ENCODE results near the gene SNX6. TPM values are rescaled to one million over a fixed set of nuclear protein-coding genes. Genes with fewer than 3 reads are reported as not detected.

The SNX6 gene
- total and polyA plus RNA-seq, 2 experiments from 2014 or later: 110 to 157 TPM

DNA sequence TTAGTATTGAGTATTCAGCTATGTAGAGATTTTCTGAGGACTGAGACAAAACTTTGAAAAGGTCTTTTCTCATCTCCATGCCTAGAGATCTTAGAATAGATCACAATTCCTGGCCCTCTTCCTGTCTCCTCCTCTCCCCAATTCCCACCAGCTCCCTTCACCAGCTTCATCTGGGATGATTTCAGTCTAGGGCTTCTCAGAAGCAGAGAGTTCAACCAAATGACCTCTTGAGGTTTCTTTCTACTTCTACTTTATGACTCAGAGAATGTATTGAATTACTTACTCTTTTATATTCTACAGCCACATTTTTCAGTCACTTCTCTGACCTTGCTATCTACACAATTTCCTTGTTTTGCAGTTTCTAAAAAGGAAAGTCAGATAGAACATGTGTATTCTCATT, 19.4 kb upstream of the SNX6 start (continued):
- TF ChIP-seq, protein P1, sequence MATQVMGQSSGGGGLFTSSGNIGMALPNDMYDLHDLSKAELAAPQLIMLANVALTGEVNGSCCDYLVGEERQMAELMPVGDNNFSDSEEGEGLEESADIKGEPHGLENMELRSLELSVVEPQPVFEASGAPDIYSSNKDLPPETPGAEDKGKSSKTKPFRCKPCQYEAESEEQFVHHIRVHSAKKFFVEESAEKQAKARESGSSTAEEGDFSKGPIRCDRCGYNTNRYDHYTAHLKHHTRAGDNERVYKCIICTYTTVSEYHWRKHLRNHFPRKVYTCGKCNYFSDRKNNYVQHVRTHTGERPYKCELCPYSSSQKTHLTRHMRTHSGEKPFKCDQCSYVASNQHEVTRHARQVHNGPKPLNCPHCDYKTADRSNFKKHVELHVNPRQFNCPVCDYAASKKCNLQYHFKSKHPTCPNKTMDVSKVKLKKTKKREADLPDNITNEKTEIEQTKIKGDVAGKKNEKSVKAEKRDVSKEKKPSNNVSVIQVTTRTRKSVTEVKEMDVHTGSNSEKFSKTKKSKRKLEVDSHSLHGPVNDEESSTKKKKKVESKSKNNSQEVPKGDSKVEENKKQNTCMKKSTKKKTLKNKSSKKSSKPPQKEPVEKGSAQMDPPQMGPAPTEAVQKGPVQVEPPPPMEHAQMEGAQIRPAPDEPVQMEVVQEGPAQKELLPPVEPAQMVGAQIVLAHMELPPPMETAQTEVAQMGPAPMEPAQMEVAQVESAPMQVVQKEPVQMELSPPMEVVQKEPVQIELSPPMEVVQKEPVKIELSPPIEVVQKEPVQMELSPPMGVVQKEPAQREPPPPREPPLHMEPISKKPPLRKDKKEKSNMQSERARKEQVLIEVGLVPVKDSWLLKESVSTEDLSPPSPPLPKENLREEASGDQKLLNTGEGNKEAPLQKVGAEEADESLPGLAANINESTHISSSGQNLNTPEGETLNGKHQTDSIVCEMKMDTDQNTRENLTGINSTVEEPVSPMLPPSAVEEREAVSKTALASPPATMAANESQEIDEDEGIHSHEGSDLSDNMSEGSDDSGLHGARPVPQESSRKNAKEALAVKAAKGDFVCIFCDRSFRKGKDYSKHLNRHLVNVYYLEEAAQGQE (IDR thresholded peaks at IDR 0.05; ENCODE audit: unreplicated experiment): no peak
- no peak for TF ChIP-seq EZH2 (IDR thresholded peaks at IDR 0.05; ENCODE audit: low read depth, unreplicated experiment)
- TF ChIP-seq CREB1 (CRISPR knock-in tag; IDR thresholded peaks at IDR 0.05; ENCODE audit: low read depth): no peak
- TF ChIP-seq, protein P2, sequence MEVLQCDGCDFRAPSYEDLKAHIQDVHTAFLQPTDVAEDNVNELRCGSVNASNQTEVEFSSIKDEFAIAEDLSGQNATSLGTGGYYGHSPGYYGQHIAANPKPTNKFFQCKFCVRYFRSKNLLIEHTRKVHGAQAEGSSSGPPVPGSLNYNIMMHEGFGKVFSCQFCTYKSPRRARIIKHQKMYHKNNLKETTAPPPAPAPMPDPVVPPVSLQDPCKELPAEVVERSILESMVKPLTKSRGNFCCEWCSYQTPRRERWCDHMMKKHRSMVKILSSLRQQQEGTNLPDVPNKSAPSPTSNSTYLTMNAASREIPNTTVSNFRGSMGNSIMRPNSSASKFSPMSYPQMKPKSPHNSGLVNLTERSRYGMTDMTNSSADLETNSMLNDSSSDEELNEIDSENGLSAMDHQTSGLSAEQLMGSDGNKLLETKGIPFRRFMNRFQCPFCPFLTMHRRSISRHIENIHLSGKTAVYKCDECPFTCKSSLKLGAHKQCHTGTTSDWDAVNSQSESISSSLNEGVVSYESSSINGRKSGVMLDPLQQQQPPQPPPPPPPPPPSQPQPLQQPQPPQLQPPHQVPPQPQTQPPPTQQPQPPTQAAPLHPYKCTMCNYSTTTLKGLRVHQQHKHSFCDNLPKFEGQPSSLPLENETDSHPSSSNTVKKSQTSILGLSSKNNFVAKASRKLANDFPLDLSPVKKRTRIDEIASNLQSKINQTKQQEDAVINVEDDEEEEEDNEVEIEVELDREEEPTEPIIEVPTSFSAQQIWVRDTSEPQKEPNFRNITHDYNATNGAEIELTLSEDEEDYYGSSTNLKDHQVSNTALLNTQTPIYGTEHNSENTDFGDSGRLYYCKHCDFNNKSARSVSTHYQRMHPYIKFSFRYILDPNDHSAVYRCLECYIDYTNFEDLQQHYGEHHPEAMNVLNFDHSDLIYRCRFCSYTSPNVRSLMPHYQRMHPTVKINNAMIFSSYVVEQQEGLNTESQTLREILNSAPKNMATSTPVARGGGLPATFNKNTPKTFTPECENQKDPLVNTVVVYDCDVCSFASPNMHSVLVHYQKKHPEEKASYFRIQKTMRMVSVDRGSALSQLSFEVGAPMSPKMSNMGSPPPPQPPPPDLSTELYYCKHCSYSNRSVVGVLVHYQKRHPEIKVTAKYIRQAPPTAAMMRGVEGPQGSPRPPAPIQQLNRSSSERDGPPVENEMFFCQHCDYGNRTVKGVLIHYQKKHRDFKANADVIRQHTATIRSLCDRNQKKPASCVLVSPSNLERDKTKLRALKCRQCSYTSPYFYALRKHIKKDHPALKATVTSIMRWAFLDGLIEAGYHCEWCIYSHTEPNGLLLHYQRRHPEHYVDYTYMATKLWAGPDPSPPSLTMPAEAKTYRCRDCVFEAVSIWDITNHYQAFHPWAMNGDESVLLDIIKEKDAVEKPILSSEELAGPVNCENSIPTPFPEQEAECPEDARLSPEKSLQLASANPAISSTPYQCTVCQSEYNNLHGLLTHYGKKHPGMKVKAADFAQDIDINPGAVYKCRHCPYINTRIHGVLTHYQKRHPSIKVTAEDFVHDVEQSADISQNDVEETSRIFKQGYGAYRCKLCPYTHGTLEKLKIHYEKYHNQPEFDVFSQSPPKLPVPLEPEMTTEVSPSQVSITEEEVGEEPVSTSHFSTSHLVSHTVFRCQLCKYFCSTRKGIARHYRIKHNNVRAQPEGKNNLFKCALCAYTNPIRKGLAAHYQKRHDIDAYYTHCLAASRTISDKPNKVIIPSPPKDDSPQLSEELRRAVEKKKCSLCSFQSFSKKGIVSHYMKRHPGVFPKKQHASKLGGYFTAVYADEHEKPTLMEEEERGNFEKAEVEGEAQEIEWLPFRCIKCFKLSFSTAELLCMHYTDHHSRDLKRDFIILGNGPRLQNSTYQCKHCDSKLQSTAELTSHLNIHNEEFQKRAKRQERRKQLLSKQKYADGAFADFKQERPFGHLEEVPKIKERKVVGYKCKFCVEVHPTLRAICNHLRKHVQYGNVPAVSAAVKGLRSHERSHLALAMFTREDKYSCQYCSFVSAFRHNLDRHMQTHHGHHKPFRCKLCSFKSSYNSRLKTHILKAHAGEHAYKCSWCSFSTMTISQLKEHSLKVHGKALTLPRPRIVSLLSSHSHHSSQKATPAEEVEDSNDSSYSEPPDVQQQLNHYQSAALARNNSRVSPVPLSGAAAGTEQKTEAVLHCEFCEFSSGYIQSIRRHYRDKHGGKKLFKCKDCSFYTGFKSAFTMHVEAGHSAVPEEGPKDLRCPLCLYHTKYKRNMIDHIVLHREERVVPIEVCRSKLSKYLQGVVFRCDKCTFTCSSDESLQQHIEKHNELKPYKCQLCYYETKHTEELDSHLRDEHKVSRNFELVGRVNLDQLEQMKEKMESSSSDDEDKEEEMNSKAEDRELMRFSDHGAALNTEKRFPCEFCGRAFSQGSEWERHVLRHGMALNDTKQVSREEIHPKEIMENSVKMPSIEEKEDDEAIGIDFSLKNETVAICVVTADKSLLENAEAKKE (CRISPR knock-in tag; IDR thresholded peaks at IDR 0.05): no peak

DNA sequence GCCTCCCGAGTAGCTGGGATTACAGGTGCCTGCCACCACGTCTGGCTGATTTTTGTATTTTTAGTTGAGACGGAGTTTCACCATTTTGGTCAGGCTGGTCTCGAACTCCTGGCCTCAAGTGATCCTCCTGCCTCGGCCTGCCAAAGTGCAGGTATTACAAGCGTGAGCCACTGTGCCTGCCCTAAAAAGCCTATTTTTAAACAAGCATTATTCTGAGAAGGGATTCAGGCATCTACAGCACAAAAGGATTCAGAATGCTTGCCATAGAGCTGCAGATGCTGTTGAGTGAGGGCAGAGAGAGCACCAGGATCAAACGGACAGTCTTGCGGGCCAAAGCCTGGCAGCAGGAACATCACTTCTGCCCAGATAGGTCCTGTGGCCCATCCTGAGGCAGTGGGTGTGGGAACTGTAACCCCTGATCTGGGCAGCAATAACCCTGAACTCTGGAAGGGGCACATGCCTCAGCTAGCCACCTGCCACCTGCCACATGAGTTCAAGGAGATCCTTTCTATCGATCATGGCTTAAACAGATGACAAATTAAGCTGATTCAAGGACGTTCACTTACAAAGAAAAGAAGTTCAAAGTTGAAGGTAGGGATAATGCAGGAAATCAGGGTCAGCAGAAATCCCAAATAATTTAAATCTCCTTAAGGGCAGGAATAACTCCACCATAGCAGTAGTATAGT, 16.8 kb upstream of the SNX6 start:
- Histone ChIP-seq H3F3A (replicated peaks; ENCODE audit: low read depth) (no peaks in the 10 kb centered on the region), H3K27ac (ENCODE audit: low read depth) (no peak overlapping the region), H3K9me2 (ENCODE audit: insufficient read depth) (no peaks in the 10 kb centered on the region), H3K27me3 (ENCODE audit: insufficient read depth) (no peaks in the 10 kb centered on the region), H3K4me1 (ENCODE audit: insufficient read depth) (no peaks in the 10 kb centered on the region), H3K36me3 (ENCODE audit: insufficient read depth) (no peaks in the 10 kb centered on the region), H3K4me3 (no peak overlapping the region), H2AFZ (peak overlapping the region; percentile 93; the same call in 1 of the 2 replicates), H3K79me2 (replicated peaks; ENCODE audit: insufficient read depth) (no peaks in the 10 kb centered on the region), H4K20me1 (replicated peaks; ENCODE audit: insufficient read depth) (no peaks in the 10 kb centered on the region), H3K4me2 (no peak overlapping the region)
- H3K27me3 Mint-ChIP-seq (ENCODE audit: insufficient read depth, low read depth, poor library complexity): peaks cover 3% of the 10 kb centered on the region
- no peaks in the 10 kb centered on the region for H3K9me3 Mint-ChIP-seq
- no peak overlapping the region for H3K27ac Mint-ChIP-seq
- ATAC-seq (no peak; the same call in 2 of the 3 replicates), DNase-seq (ENCODE audit: low spot score) (no peak)
- no peaks in the 10 kb centered on the region for H3K4me1 Mint-ChIP-seq
- no peak overlapping the region for H3K4me3 Mint-ChIP-seq
- H3K36me3 Mint-ChIP-seq (ENCODE audit: low read depth): no peaks in the 10 kb centered on the region
- TF ChIP-seq NANOG (IDR thresholded peaks at IDR 0.05; ENCODE audit: borderline replicate concordance) (no peak), ZNF114 (CRISPR knock-in tag; IDR thresholded peaks at IDR 0.05) (no peak), ZNF331 (CRISPR knock-in tag; IDR thresholded peaks at IDR 0.05; ENCODE audit: low read depth) (no peak)
- TF ChIP-seq, protein P1 (IDR thresholded peaks at IDR 0.05; ENCODE audit: unreplicated experiment): no peak
